Body of pancreas (tissue), 4 donors: ENCODE data around the gene CLHC1.
"Not testable (repeated sequence)": the region's sequence is repeated elsewhere in the genome, so short reads cannot be mapped to it uniquely, and the experiment has no call there.

Experiments used
- CTCF ChIP-seq, 7 experiments: fragments of 450-650 bp in 4 of 7; fragments of 200-600 bp in 3 of 7; sonication (generic) in 3 of 7; IDR thresholded peaks; one replicate each; pipeline ENCODE4 v1.5.1; 2016 to 2019; ENCODE audit warnings: antibody characterized with exemption in 7 of 7
- POLR2A ChIP-seq, 3 donors: fragments of 450-650 bp; IDR thresholded peaks; one replicate each; pipeline ENCODE4 v1.6.1; 2016; ENCODE audit warnings: antibody characterized with exemption in 3 of 3, mild to moderate bottlenecking in 2 of 3

- TF ChIP-seq CTCF, POLR2A (IDR thresholded peaks at IDR 0.05): not testable (repeated sequence)
Measured at GRCh38 chr2:55279214-55279835, 47.2 kb upstream of the CLHC1 start.
